SK-N-SH treated with all-trans-retinoic acid at 6 μM for 48 hours (cell line): ENCODE data around the gene TMEM207.

Experiments
- CREB5 ChIP-seq: fragments of 250-450 bp; sonication (Bioruptor Pico); IDR thresholded peaks from 2 replicates; pipeline ENCODE4 v1.5.1; 2020; ENCODE audit warnings: low read depth, mild to moderate bottlenecking, moderate library complexity
- ISL1 ChIP-seq: fragments of 250-450 bp; sonication (Bioruptor Pico); IDR thresholded peaks from 2 replicates; pipeline ENCODE4 v2.1.2; 2022; ENCODE audit warnings: mild to moderate bottlenecking, moderate library complexity
- OSR1 ChIP-seq: fragments of 250-450 bp; sonication (Bioruptor Pico); IDR thresholded peaks from 2 replicates; pipeline ENCODE4 v1.8.0; 2022; ENCODE audit warnings: moderate library complexity, mild to moderate bottlenecking, inconsistent platforms
- RARB ChIP-seq: fragments of 250-450 bp; sonication (Bioruptor Pico); IDR thresholded peaks from 2 replicates; pipeline ENCODE4 v1.8.0; 2021; ENCODE audit warnings: mild to moderate bottlenecking, moderate library complexity
- ZFP30 ChIP-seq: fragments of 450-650 bp; formaldehyde crosslinking; IDR thresholded peaks from 2 replicates; pipeline ENCODE4 v1.5.0; 2022; ENCODE audit warnings: mild to moderate bottlenecking, moderate library complexity
- ZNF565 ChIP-seq: fragments of 450-650 bp; formaldehyde crosslinking; conservative IDR thresholded peaks from 2 replicates; pipeline ENCODE4 v1.5.0; 2020; ENCODE audit warnings: low read depth, mild to moderate bottlenecking, moderate library complexity
- ZNF70 ChIP-seq: fragments of 450-650 bp; formaldehyde crosslinking; IDR thresholded peaks from 2 replicates; pipeline ENCODE4 v1.5.0; 2020; ENCODE audit warnings: mild to moderate bottlenecking, moderate library complexity
- ZNF8 ChIP-seq: fragments of 450-650 bp; formaldehyde crosslinking; IDR thresholded peaks from 2 replicates; pipeline ENCODE4 v1.5.0; 2020; ENCODE audit warnings: mild to moderate bottlenecking, moderate library complexity

DNA sequence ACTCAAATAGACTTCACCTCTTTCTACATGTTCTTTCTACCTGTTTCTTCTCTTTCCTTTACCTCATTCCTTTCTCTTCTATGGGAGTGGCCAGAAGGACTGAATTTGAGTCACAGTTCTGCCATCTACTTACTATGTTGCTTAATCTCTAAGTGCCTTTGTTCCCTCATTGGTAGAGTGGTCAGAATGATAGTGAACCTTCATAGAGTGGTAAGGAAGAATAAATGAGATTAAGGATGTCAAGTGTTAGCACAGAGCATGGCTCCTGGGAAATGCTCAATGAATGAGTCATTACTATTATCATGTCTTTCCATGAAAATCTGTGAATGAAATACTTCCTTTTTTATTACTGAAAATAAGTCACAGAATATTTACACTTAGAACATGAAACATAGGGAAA lies 17.5 kb downstream of the TMEM207 start:
- TF ChIP-seq ZNF565 (CRISPR knock-in tag): no peak
- TF ChIP-seq CREB5 (CRISPR knock-in tag): no peak
- no peak for TF ChIP-seq ZNF70 (CRISPR knock-in tag)
- TF ChIP-seq ZFP30 (CRISPR knock-in tag): no peak
- TF ChIP-seq OSR1 (CRISPR knock-in tag): no peak
- TF ChIP-seq ISL1 (CRISPR knock-in tag): no peak
- no peak for TF ChIP-seq ZNF8 (CRISPR knock-in tag)
- TF ChIP-seq RARB (CRISPR knock-in tag): no peak
